MM.1S (cell line): Measurements from ENCODE around the gene ARHGAP42.

Experiments
- DNase-seq: peaks from one replicate; pipeline ENCODE4 v3.0.0-alpha.2; 2015
- H2AFZ ChIP-seq: fragments of 300-600 bp; sonication (generic); 2 replicates; pipeline ENCODE4 v1.6.0; 2016; ENCODE audit warnings: antibody characterized with exemption, low read length
- H3F3A ChIP-seq: fragments of 300-600 bp; sonication (generic); 2 replicates; pipeline ENCODE4 v1.6.1; 2016; ENCODE audit warnings: mild to moderate bottlenecking, antibody characterized with exemption, low read length, moderate library complexity, mixed read lengths; ENCODE audit not compliant: insufficient read depth
- H3K27ac ChIP-seq: fragments of 300-600 bp; sonication (generic); 2 replicates; pipeline ENCODE4 v1.5.1; 2016; ENCODE audit warnings: mild to moderate bottlenecking, low read length
- H3K27me3 ChIP-seq: fragments of 300-600 bp; sonication (generic); replicated peaks from 2 replicates; pipeline ENCODE4 v1.6.0; 2016; ENCODE audit warnings: low read length; ENCODE audit not compliant: insufficient read depth
- H3K36me3 ChIP-seq: fragments of 300-600 bp; sonication (generic); replicated peaks from 2 replicates; pipeline ENCODE4 v1.6.1; 2016; ENCODE audit warnings: mild to moderate bottlenecking, low read length, mixed read lengths; ENCODE audit not compliant: insufficient read depth
- H3K4me1 ChIP-seq: fragments of 300-600 bp; sonication (generic); 2 replicates; pipeline ENCODE4 v1.6.1; 2016; ENCODE audit warnings: low read length, mixed read lengths
- H3K4me2 ChIP-seq: fragments of 300-600 bp; sonication (generic); 2 replicates; pipeline ENCODE4 v1.6.0; 2016; ENCODE audit warnings: low read depth, low read length
- H3K4me3 ChIP-seq: fragments of 300-600 bp; sonication (generic); 2 replicates; pipeline ENCODE4 v1.5.1; 2016; ENCODE audit warnings: low read length, mixed read lengths
- H3K79me2 ChIP-seq: fragments of 300-600 bp; sonication (generic); 2 replicates; pipeline ENCODE4 v1.6.1; 2016; ENCODE audit warnings: mixed run types, low read length, mixed read lengths
- H3K9ac ChIP-seq: fragments of 300-600 bp; sonication (generic); 2 replicates; pipeline ENCODE4 v1.6.1; 2016; ENCODE audit warnings: low read length, mixed read lengths
- H3K9me2 ChIP-seq: fragments of 300-600 bp; sonication (generic); replicated peaks from 2 replicates; pipeline ENCODE4 v1.6.1; 2016; ENCODE audit warnings: mild to moderate bottlenecking, low read length, mixed read lengths; ENCODE audit not compliant: insufficient read depth
- H3K9me3 ChIP-seq: fragments of 300-600 bp; sonication (generic); replicated peaks from 2 replicates; pipeline ENCODE4 v1.6.1; 2016; ENCODE audit warnings: mild to moderate bottlenecking, low read length, mixed read lengths; ENCODE audit not compliant: insufficient read depth
- H4K20me1 ChIP-seq: fragments of 300-600 bp; sonication (generic); 2 replicates; pipeline ENCODE4 v1.6.1; 2016; ENCODE audit warnings: mild to moderate bottlenecking, low read length, moderate library complexity, mixed read lengths; ENCODE audit not compliant: insufficient read depth
- CTCF ChIP-seq: fragments of 300-600 bp; sonication (generic); IDR thresholded peaks from 2 replicates; pipeline ENCODE4 v1.5.1; 2016; ENCODE audit warnings: antibody characterized with exemption, low read length, mixed read lengths
- EZH2 ChIP-seq: fragments of 300-600 bp; sonication (generic); optimal IDR thresholded peaks from 2 replicates; pipeline ENCODE3; 2017; ENCODE audit warnings: low read depth, mild to moderate bottlenecking, antibody characterized with exemption, low read length, mixed read lengths
- EZH2phosphoT487 ChIP-seq: fragments of 300-600 bp; sonication (generic); IDR thresholded peaks from 2 replicates; pipeline ENCODE4 v1.6.1; 2018; ENCODE audit warnings: antibody characterized with exemption, low read length

ARHGAP42 gene

GRCh38 chr11:100687630-100688395, 725 bp downstream of the ARHGAP42 start:
- H3K4me3 ChIP-seq = peak overlapping the region; percentile 88
- H3K27ac ChIP-seq = peak overlapping the region; percentile 42; the same call in 1 of the 2 replicates
- peaks cover 30% of the 10 kb centered on the region for H3K4me1 ChIP-seq
- peak; percentile 83 for DNase-seq
- H3K9ac ChIP-seq = peak overlapping the region; percentile 68
- no peaks in the 10 kb centered on the region for H4K20me1 ChIP-seq
- peaks cover 15% of the 10 kb centered on the region for H3K79me2 ChIP-seq
- no peaks in the 10 kb centered on the region for H3K9me3 ChIP-seq
- H3K36me3 ChIP-seq = no peaks in the 10 kb centered on the region
- TF ChIP-seq CTCF (peak; percentile 59), EZH2 (no peak), EZH2phosphoT487 (no peak)
- peaks cover 9% of the 10 kb centered on the region; the same call in 1 of the 2 replicates for H3F3A ChIP-seq
- peak overlapping the region; percentile 81 for H3K4me2 ChIP-seq
- no peaks in the 10 kb centered on the region for H3K27me3 ChIP-seq
- H2AFZ ChIP-seq = peak overlapping the region; percentile 90
- no peaks in the 10 kb centered on the region for H3K9me2 ChIP-seq

- Histone ChIP-seq H3K27ac (no peak overlapping the region), H3K9me3 (no peaks in the 10 kb centered on the region), H4K20me1 (no peaks in the 10 kb centered on the region), H3K4me3 (no peak overlapping the region), H3K4me1 (peaks cover 17% of the 10 kb centered on the region), H3K9ac (no peak overlapping the region), H3K36me3 (no peaks in the 10 kb centered on the region), H3K27me3 (no peaks in the 10 kb centered on the region), H3K79me2 (peaks cover 15% of the 10 kb centered on the region), H2AFZ (no peak overlapping the region), H3K9me2 (no peaks in the 10 kb centered on the region), H3F3A (peaks cover 3% of the 10 kb centered on the region; the same call in 1 of the 2 replicates), H3K4me2 (no peak overlapping the region)
- no peak for TF ChIP-seq EZH2
- no peak for TF ChIP-seq EZH2phosphoT487
- TF ChIP-seq CTCF = no peak
- DNase-seq = no peak
These were observed 2.1 kb downstream of the ARHGAP42 start for GRCh38 chr11:100689141-100689540.

- H3K4me2 ChIP-seq = no peak overlapping the region
- no peaks in the 10 kb centered on the region for H4K20me1 ChIP-seq
- H3F3A ChIP-seq = no peaks in the 10 kb centered on the region
- TF ChIP-seq EZH2phosphoT487 (no peak), EZH2 (no peak), CTCF (no peak)
- H3K36me3 ChIP-seq = no peaks in the 10 kb centered on the region
- DNase-seq = no peak
- no peak overlapping the region for H3K27ac ChIP-seq
- H2AFZ ChIP-seq = no peak overlapping the region
- H3K9me3 ChIP-seq = no peaks in the 10 kb centered on the region
- H3K27me3 ChIP-seq = no peaks in the 10 kb centered on the region
- no peaks in the 10 kb centered on the region for H3K9me2 ChIP-seq
- H3K4me1 ChIP-seq = 0 out of 2 replicates have a peak, but pooled peaks cover 4% of the 10 kb centered on the region
- no peak overlapping the region for H3K9ac ChIP-seq
- H3K79me2 ChIP-seq = peaks cover 15% of the 10 kb centered on the region
- no peak overlapping the region for H3K4me3 ChIP-seq
These were observed 5.0 kb downstream of the ARHGAP42 start for GRCh38 chr11:100691896-100692653.
